ENCODE data around the gene CNTNAP2.

The CNTNAP2 gene

GRCh38 chr7:146296028-146296427 is 179.4 kb downstream of the CNTNAP2 start:
- no peak for DNase-seq (ENCODE audit: low read depth)

GRCh38 chr7:146314962-146315361 is 198.4 kb downstream of the CNTNAP2 start:
- DNase-seq (ENCODE audit: low read depth): no peak

GRCh38 chr7:146319629-146320028 is 203.0 kb downstream of the CNTNAP2 start:
- DNase-seq (ENCODE audit: low read depth): no peak

- DNase-seq (ENCODE audit: low read depth): no peak
These were observed 204.7 kb downstream of the CNTNAP2 start for GRCh38 chr7:146321301-146321700.

- no peak for DNase-seq (ENCODE audit: low read depth)
These were observed 214.8 kb downstream of the CNTNAP2 start for GRCh38 chr7:146331369-146331768.

GRCh38 chr7:146345251-146345650 is 228.7 kb downstream of the CNTNAP2 start:
- DNase-seq (ENCODE audit: low read depth): no peak

GRCh38 chr7:146346096-146346495 is 229.5 kb downstream of the CNTNAP2 start:
- DNase-seq (ENCODE audit: low read depth): no peak

- DNase-seq (ENCODE audit: low read depth): no peak
These were observed 238.6 kb downstream of the CNTNAP2 start for GRCh38 chr7:146355216-146355615.

- no peak for DNase-seq (ENCODE audit: low read depth)
These were observed 242.6 kb downstream of the CNTNAP2 start for GRCh38 chr7:146359176-146359575.

GRCh38 chr7:146366938-146367337 is 250.3 kb downstream of the CNTNAP2 start:
- no peak for DNase-seq (ENCODE audit: low read depth)

- DNase-seq (ENCODE audit: low read depth): no peak
These were observed 253.6 kb downstream of the CNTNAP2 start for GRCh38 chr7:146370171-146370570.

- no peak for DNase-seq (ENCODE audit: low read depth)
These were observed 258.6 kb downstream of the CNTNAP2 start for GRCh38 chr7:146375170-146375569.

GRCh38 chr7:146378196-146378595 is 261.6 kb downstream of the CNTNAP2 start:
- no peak for DNase-seq (ENCODE audit: low read depth)

- no peak for DNase-seq (ENCODE audit: low read depth)
These were observed 270.5 kb downstream of the CNTNAP2 start for GRCh38 chr7:146387140-146387539.

- DNase-seq (ENCODE audit: low read depth): no peak
These were observed 272.3 kb downstream of the CNTNAP2 start for GRCh38 chr7:146388928-146389327.

GRCh38 chr7:146393346-146393745 is 276.7 kb downstream of the CNTNAP2 start:
- no peak for DNase-seq (ENCODE audit: low read depth)

GRCh38 chr7:146397141-146397540 is 280.5 kb downstream of the CNTNAP2 start:
- DNase-seq (ENCODE audit: low read depth): no peak

GRCh38 chr7:146401939-146402338 is 285.3 kb downstream of the CNTNAP2 start:
- DNase-seq (ENCODE audit: low read depth): no peak

- DNase-seq (ENCODE audit: low read depth): no peak
These were observed 289.1 kb downstream of the CNTNAP2 start for GRCh38 chr7:146405737-146406136.

GRCh38 chr7:146411975-146412374 is 295.4 kb downstream of the CNTNAP2 start:
- DNase-seq (ENCODE audit: low read depth): no peak

GRCh38 chr7:146412781-146413180 is 296.2 kb downstream of the CNTNAP2 start:
- DNase-seq (ENCODE audit: low read depth): no peak

GRCh38 chr7:146414373-146414772 is 297.8 kb downstream of the CNTNAP2 start:
- DNase-seq (ENCODE audit: low read depth): no peak

GRCh38 chr7:146414937-146415336 is 298.3 kb downstream of the CNTNAP2 start:
- DNase-seq (ENCODE audit: low read depth): no peak

GRCh38 chr7:146417176-146417575 is 300.6 kb downstream of the CNTNAP2 start:
- DNase-seq (ENCODE audit: low read depth): no peak

GRCh38 chr7:146423446-146423845 is 306.8 kb downstream of the CNTNAP2 start:
- no peak for DNase-seq (ENCODE audit: low read depth)

Measured in stimulated activated CD8-positive, alpha-beta memory T cell treated with anti-CD3 and anti-CD28 coated beads, Interleukin-12 subunit alpha, Interleukin-12 subunit beta, amount 100 ng/mL, for 1 hour (primary cell).